ENCODE measurements around the gene RHEB. TPM values are rescaled to one million over a fixed set of nuclear protein-coding genes. Genes with fewer than 3 reads are reported as not detected.

Gene RHEB
- polyA plus RNA-seq, 1 of the 3 experiments (the other 2 are of a cell fraction), result 87.3 TPM

DNA sequence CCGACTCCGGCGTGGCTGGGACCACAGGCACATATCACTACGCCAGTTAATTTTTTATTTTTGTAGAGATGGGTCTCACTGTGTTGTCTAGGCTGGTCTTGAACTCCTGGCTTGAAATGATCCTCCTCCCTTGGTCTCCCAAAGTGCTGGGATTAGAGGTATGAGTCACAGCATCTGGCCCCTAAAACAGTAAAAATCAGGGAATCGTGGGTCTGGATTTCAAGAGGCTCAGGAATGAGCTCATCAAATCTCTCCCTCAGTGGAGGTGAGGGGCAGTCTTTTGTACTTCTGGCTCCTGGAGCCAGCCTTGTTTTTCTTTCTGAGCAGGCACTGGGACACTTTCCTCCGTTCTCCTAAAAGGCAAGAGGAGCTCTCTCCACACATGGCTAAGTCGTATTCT lies 32.1 kb upstream of the RHEB start:
- DNase-seq, result no peak
- Histone ChIP-seq H3K9me3 (no peaks in the 10 kb centered on the region), H3K9me2 (no peaks in the 10 kb centered on the region), H2AFZ (ENCODE audit: low read depth) (no peak overlapping the region), H3K4me3 (ENCODE audit: low read depth in 2 of 2, low read length in 1 of 2) (no peak overlapping the region), H4K20me1 (ENCODE audit: insufficient read depth) (no peaks in the 10 kb centered on the region), H3K27ac (ENCODE audit: low read depth in 2 of 2, low read length in 1 of 2) (no peak overlapping the region), H3F3A (replicated peaks; ENCODE audit: insufficient read depth) (no peaks in the 10 kb centered on the region), H3K36me3 (replicated peaks in 1 of 2; ENCODE audit: control insufficient read depth in 1 of 2, insufficient read depth in 2 of 2, low read length in 1 of 2) (peaks cover 7 to 10% of the 10 kb centered on the region in 2 experiments), H3K9ac (no peak overlapping the region), H3K4me1 (ENCODE audit: control insufficient read depth in 1 of 2, insufficient read depth in 2 of 2, low read depth in 1 of 2, low read length in 1 of 2) (peaks cover 0 to 2% of the 10 kb centered on the region in 2 experiments; a peak in 2 of 4 replicates), H3K4me2 (no peak overlapping the region), H3K79me2 (ENCODE audit: insufficient read depth) (no peaks in the 10 kb centered on the region), H3K27me3 (ENCODE audit: insufficient read depth) (no peaks in the 10 kb centered on the region)
- 98% methylated on average over 7 of the region's 7 CpGs for WGBS (ENCODE audit: low lambda C conversion rate)
- ChIA-PET POLR2A (interaction anchor here (1.1 kb wide), 1 partner anchor 31 kb away, joined by 3 read pairs; no protein-coding TSS in a partner anchor), CTCF (interaction anchor here (0.9 to 1.7 kb wide), 2 partner anchors 18 to 153 kb away, joined by 3 to 5 read pairs; no protein-coding TSS in a partner anchor)
- TF ChIP-seq EZH2phosphoT487 (IDR thresholded peaks at IDR 0.05; ENCODE audit: borderline replicate concordance, low read depth), result no peak
- TF ChIP-seq RAD21 (IDR thresholded peaks at IDR 0.05; ENCODE audit: low read length), result no peak
- TF ChIP-seq NFIC (IDR thresholded peaks at IDR 0.05; ENCODE audit: borderline replicate concordance), result no peak
- no peak for TF ChIP-seq ELF1 (IDR thresholded peaks at IDR 0.05)
- no peak for TF ChIP-seq TAF1 (IDR thresholded peaks at IDR 0.05; ENCODE audit: borderline replicate concordance, low read depth, low read length)
- TF ChIP-seq REST (IDR thresholded peaks at IDR 0.05; ENCODE audit: low read depth, low read length), result no peak
- TF ChIP-seq FOXJ3 (CRISPR knock-in tag; IDR thresholded peaks at IDR 0.05), result no peak
- TF ChIP-seq GATA2 (CRISPR knock-in tag; IDR thresholded peaks at IDR 0.05), result no peak
- no peak for TF ChIP-seq RXRA (IDR thresholded peaks at IDR 0.05; ENCODE audit: borderline replicate concordance, low read depth)
- no peak for TF ChIP-seq SMC3 (IDR thresholded peaks at IDR 0.05; ENCODE audit: low read depth, low read length)
- TF ChIP-seq JUND (IDR thresholded peaks at IDR 0.05), result no peak
- TF ChIP-seq, protein P1, sequence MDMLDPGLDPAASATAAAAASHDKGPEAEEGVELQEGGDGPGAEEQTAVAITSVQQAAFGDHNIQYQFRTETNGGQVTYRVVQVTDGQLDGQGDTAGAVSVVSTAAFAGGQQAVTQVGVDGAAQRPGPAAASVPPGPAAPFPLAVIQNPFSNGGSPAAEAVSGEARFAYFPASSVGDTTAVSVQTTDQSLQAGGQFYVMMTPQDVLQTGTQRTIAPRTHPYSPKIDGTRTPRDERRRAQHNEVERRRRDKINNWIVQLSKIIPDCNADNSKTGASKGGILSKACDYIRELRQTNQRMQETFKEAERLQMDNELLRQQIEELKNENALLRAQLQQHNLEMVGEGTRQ (IDR thresholded peaks at IDR 0.05; ENCODE audit: borderline replicate concordance, low read depth, low read length), result no peak
- TF ChIP-seq TEAD4 (IDR thresholded peaks at IDR 0.05; ENCODE audit: borderline replicate concordance, insufficient read depth), result no peak
- no peak for TF ChIP-seq EP300 (IDR thresholded peaks at IDR 0.05; ENCODE audit: borderline replicate concordance in 1 of 2, low read depth in 1 of 2, low read length in 1 of 2)
